ENCODE data around the gene CDC73. TPM values are rescaled to one million over a fixed set of nuclear protein-coding genes. Genes with fewer than 3 reads are reported as not detected.

Gene CDC73
- total RNA-seq, 1 experiment from 2014 or later = 63.2 TPM

DNA sequence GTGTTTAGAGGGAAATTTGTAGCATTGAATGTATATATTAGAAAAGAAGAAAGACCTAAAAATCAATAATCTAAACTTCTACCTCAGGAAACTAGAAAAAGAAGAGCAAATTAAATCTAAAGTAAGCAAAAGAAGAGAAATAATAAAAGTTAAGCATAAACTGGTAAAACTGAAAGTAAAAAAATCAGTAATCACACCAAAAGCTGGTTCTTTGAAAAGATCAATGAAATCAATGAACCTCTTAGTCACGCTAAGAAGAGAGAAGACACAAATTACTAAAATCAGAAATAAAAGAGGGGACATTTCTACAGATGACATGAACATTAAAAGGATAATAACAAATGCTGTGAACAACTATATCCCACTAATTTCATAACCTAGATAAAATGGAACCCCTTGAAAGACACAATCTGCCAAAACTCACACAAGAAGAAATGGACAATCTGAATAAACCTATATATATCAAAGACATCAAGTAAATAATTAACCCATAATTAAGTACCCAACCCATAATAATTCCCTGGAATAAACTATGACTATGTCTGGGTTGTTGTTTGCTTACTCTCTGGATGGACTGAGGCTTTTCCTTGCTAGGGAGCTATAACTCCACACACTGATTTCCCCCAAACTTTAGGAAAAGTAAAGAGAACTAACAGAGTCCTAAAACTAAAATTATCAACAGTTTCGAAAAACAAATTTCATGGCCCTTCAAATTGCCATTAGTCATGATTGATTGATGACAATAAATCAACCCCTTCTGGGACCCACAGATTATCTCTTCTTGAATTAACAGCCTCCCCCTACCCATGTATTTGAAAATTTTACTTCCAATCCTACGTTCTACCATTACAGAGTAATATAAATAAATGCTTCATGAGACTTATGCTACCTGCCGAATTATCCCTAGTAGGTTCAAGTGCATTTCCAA, 2.8 kb upstream of the CDC73 start (continued):
- TF ChIP-seq, protein P1, sequence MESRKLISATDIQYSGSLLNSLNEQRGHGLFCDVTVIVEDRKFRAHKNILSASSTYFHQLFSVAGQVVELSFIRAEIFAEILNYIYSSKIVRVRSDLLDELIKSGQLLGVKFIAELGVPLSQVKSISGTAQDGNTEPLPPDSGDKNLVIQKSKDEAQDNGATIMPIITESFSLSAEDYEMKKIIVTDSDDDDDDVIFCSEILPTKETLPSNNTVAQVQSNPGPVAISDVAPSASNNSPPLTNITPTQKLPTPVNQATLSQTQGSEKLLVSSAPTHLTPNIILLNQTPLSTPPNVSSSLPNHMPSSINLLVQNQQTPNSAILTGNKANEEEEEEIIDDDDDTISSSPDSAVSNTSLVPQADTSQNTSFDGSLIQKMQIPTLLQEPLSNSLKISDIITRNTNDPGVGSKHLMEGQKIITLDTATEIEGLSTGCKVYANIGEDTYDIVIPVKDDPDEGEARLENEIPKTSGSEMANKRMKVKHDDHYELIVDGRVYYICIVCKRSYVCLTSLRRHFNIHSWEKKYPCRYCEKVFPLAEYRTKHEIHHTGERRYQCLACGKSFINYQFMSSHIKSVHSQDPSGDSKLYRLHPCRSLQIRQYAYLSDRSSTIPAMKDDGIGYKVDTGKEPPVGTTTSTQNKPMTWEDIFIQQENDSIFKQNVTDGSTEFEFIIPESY (IDR thresholded peaks at IDR 0.05; ENCODE audit: extremely low read depth, insufficient replicate concordance, low read length) = no peak
- no peak for TF ChIP-seq SRF (IDR thresholded peaks at IDR 0.05; ENCODE audit: low read depth)
- no peak for TF ChIP-seq CTCF (IDR thresholded peaks at IDR 0.05 in 2 of 3, conservative IDR thresholded peaks at IDR 0.05 in 1 of 3; ENCODE audit: borderline replicate concordance in 1 of 3, insufficient read depth in 1 of 3, low read depth in 2 of 3, low read length in 2 of 3)
- no peak for TF ChIP-seq POLR2A (IDR thresholded peaks at IDR 0.05; ENCODE audit: borderline replicate concordance, extremely low read depth, insufficient read depth, insufficient read length)
- TF ChIP-seq EZH2 (IDR thresholded peaks at IDR 0.05) = no peak

DNA sequence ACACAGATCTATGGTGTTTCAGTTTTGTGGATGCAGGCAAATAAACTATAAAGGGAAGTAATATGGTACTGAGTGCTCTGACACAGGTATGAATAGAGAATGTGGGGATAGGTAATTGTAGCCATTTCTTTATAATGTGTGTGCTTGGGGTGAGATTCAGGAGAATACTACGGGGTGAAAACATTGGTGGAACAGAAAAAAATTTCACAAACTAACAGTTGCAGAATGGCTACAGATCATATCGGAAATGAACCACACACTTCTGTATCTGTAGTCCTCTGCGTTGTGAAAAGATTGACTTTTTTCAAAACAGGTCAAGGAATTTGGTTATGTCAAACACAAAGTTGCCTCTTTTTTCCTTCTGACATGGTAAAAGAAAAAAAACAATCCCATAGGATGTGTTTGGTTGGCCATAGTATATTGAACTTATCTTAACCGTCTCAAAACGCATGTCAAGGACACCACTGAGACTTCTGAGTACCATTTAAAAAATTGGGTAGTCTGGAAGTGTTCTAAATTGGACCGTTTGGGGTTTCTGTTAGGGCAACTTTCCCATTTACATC, 1.1 kb upstream of the CDC73 start:
- H3K27ac ChIP-seq (ENCODE audit: low read depth, low read length) = no peak overlapping the region
- no peak overlapping the region for H3K9ac ChIP-seq (ENCODE audit: low read length)
- H3K9me2 ChIP-seq (ENCODE audit: insufficient read depth) = no peaks in the 10 kb centered on the region
- peaks cover 6 to 8% of the 10 kb centered on the region in 2 experiments; a peak in 2 of 4 replicates for H3K36me3 ChIP-seq (ENCODE audit: control insufficient read depth in 1 of 2, insufficient read depth in 2 of 2, low read length in 2 of 2)
- POLR2A ChIA-PET = interaction anchor here (1.2 to 1.9 kb wide), 3 partner anchors 15 to 62 kb away, joined by 3 to 5 read pairs (median 5); partner anchors contain the start of genes GLRX2, RO60 and UCHL5
- peak overlapping the region; percentile 86; the same call in 1 of the 2 replicates for H3K4me2 ChIP-seq (ENCODE audit: low read length)
- no peak overlapping the region for H2AFZ ChIP-seq (ENCODE audit: low read depth, low read length, poor library complexity, severe bottlenecking)
- DNase-seq (ENCODE audit: low read depth, low spot score) = no peak
- no peaks in the 10 kb centered on the region for H3K27me3 ChIP-seq (ENCODE audit: insufficient read depth, low read length)
- peaks cover 36% of the 10 kb centered on the region for H3K79me2 ChIP-seq (ENCODE audit: insufficient read depth, low read length)
- TSS peak; percentile 96 for BruUV-seq (replicated peaks)
- RAD21 ChIA-PET (ENCODE audit: low non-redundant PET in 1 of 2, low total read pairs in 2 of 2, uncharacterized antibody in 2 of 2, unreplicated experiment in 2 of 2) = no interaction called here
- H3K9me3 ChIP-seq (ENCODE audit: control insufficient read depth in 1 of 2, insufficient read depth in 1 of 2, low read depth in 1 of 2, low read length in 2 of 2) = no peaks in the 10 kb centered on the region
- no peaks in the 10 kb centered on the region for H4K20me1 ChIP-seq (ENCODE audit: insufficient read depth)
- intact Hi-C loops (cut with micrococcal nuclease) = loop anchor here (5.0 to 10.0 kb wide), 2 partner anchors 313 to 646 kb away; partner anchors contain the start of gene RGS2
- no peak for ATAC-seq
- CTCF ChIA-PET = interaction anchor here (1.5 kb wide), 1 partner anchor 22 kb away, joined by 5 read pairs; no protein-coding TSS in a partner anchor
- H3K4me3 ChIP-seq (replicated peaks in 1 of 2; ENCODE audit: low read depth in 1 of 2, low read length in 2 of 2) = 0 out of 4 replicates have a peak overlapping the region, but pooled peaks of 1 of the 2 experiments have one; percentile 88
- H3K4me1 ChIP-seq (ENCODE audit: control insufficient read depth in 1 of 2, insufficient read depth in 2 of 2, low read length in 2 of 2) = peaks cover 13 to 25% of the 10 kb centered on the region in 2 experiments
- TF ChIP-seq, protein P2, sequence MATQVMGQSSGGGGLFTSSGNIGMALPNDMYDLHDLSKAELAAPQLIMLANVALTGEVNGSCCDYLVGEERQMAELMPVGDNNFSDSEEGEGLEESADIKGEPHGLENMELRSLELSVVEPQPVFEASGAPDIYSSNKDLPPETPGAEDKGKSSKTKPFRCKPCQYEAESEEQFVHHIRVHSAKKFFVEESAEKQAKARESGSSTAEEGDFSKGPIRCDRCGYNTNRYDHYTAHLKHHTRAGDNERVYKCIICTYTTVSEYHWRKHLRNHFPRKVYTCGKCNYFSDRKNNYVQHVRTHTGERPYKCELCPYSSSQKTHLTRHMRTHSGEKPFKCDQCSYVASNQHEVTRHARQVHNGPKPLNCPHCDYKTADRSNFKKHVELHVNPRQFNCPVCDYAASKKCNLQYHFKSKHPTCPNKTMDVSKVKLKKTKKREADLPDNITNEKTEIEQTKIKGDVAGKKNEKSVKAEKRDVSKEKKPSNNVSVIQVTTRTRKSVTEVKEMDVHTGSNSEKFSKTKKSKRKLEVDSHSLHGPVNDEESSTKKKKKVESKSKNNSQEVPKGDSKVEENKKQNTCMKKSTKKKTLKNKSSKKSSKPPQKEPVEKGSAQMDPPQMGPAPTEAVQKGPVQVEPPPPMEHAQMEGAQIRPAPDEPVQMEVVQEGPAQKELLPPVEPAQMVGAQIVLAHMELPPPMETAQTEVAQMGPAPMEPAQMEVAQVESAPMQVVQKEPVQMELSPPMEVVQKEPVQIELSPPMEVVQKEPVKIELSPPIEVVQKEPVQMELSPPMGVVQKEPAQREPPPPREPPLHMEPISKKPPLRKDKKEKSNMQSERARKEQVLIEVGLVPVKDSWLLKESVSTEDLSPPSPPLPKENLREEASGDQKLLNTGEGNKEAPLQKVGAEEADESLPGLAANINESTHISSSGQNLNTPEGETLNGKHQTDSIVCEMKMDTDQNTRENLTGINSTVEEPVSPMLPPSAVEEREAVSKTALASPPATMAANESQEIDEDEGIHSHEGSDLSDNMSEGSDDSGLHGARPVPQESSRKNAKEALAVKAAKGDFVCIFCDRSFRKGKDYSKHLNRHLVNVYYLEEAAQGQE (IDR thresholded peaks at IDR 0.05; ENCODE audit: low read depth) = no peak
- TF ChIP-seq FOSL1 (IDR thresholded peaks at IDR 0.05; ENCODE audit: low read depth) (no peak), JUND (IDR thresholded peaks at IDR 0.05) (no peak), CBX3 (IDR thresholded peaks at IDR 0.05; ENCODE audit: low read depth) (no peak), CEBPB (IDR thresholded peaks at IDR 0.05; ENCODE audit: low read depth) (no peak), SRF (IDR thresholded peaks at IDR 0.05; ENCODE audit: low read depth) (no peak), TCF7L2 (IDR thresholded peaks at IDR 0.05; ENCODE audit: borderline replicate concordance, extremely low read depth, insufficient read depth, insufficient read length) (no peak)
- TF ChIP-seq, protein P1 (IDR thresholded peaks at IDR 0.05; ENCODE audit: extremely low read depth, insufficient replicate concordance, low read length) = no peak

Measured in HCT116 (cell line).